Effector memory CD4-positive, alpha-beta T cell (primary cell): ENCODE measurements around the gene TMEM120A.
"Not testable (repeated sequence)": the region's sequence is repeated elsewhere in the genome, so short reads cannot be mapped to it uniquely, and the experiment has no call there.

ENCODE experiments used
- DNase-seq, 3 donors: peaks; one replicate each; pipeline ENCODE4 v3.0.0-alpha.2; 2020
- H3K27ac ChIP-seq: 2 replicates; pipeline ENCODE4 v1.7.0; 2013; ENCODE audit warnings: mild to moderate bottlenecking, low read length, moderate library complexity; ENCODE audit not compliant: insufficient read depth, poor library complexity, severe bottlenecking
- H3K27me3 ChIP-seq: replicated peaks from 2 replicates; pipeline ENCODE4 v1.7.0; 2013; ENCODE audit warnings: mild to moderate bottlenecking, low read length; ENCODE audit not compliant: insufficient read depth, control insufficient read depth, poor library complexity, severe bottlenecking
- H3K36me3 ChIP-seq: 2 replicates; pipeline ENCODE4 v1.7.0; 2013; ENCODE audit warnings: mild to moderate bottlenecking, low read length, moderate library complexity; ENCODE audit not compliant: control insufficient read depth, insufficient read depth
- H3K4me1 ChIP-seq: 2 replicates; pipeline ENCODE4 v1.7.0; 2013; ENCODE audit warnings: low read length, mild to moderate bottlenecking; ENCODE audit not compliant: control insufficient read depth, insufficient read depth, poor library complexity, severe bottlenecking
- H3K4me3 ChIP-seq: 2 replicates; pipeline ENCODE4 v1.7.0; 2013; ENCODE audit warnings: low read length, low read depth, mild to moderate bottlenecking; ENCODE audit not compliant: insufficient read depth, poor library complexity, severe bottlenecking
- H3K9me3 ChIP-seq: 2 replicates; pipeline ENCODE4 v1.7.0; 2013; ENCODE audit warnings: mild to moderate bottlenecking, low read length, moderate library complexity; ENCODE audit not compliant: control insufficient read depth
- total RNA-seq, 3 donors: gene quantifications; one replicate each; lab custom pipeline; 2026; lab: John Stamatoyannopoulos, UW

TMEM120A gene
- 7.9 to 10.8 (median 10.0) reads per million in 3 donors for total RNA-seq

GRCh38 chr7:75994388-75995051 lies at the start of gene TMEM120A:
Gene TMEM120A (minus strand): TSS chr7:75994595. CDS start chr7:75994570, 25 bp downstream.
- Histone ChIP-seq H3K36me3 (peaks cover 4% of the 10 kb centered on the region), H3K9me3 (no peaks in the 10 kb centered on the region), H3K4me1 (peaks cover 12% of the 10 kb centered on the region), H3K4me3 (peak within 1 kb of the TSS; percentile 89), H3K27ac (peak within 1 kb of the TSS; percentile 56), H3K27me3 (no peaks in the 10 kb centered on the region)
- DNase-seq = peak; percentile 88 to 92 (median 90)

DNA sequence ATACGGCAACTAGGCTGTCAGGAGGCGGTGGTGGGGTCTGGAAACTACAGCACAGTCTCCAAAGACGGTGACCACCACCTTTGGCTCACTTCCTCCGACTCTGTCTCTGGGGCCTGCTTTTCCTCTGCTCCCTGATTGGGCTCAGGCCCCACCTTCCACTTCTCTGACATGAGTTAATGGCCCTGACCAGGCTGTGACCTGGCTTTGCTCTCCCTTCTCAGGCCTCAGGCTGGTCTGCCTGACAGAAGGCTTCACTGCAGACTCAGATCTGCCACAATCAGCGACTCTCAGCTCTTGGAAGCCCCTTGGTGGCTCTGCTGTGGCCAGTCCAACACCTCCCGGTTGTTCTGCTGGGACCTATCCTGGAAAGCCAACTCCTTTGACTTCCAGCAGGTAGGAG lies 45.7 kb upstream of the TMEM120A start:
- no peak for DNase-seq
- no peak overlapping the region for H3K27ac ChIP-seq
- no peaks in the 10 kb centered on the region for H3K36me3 ChIP-seq
- H3K9me3 ChIP-seq = no peaks in the 10 kb centered on the region
- H3K4me3 ChIP-seq = no peak overlapping the region
- no peaks in the 10 kb centered on the region for H3K4me1 ChIP-seq
- H3K27me3 ChIP-seq = no peaks in the 10 kb centered on the region

DNA sequence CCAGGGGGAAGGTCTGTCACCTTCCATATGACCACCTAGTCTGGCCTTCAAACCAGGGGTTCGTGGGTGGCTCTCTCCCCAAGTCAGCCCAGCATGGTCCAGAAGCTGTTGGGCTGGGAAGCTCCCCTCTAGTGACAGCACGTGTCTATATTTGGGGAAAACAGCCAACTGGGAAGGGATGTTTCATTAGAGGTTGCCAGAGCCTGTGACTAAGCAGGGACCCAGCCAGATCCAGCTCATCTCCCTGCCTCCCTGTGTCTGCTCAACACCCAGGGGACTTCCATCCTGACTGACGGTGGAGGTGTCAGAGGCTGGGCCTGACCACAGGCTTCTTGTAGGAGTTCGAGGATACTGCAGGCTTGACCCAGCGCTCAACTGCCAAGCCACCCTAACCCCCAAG lies 42.9 kb upstream of the TMEM120A start:
- Histone ChIP-seq H3K4me3 (no peak overlapping the region), H3K27me3 (no peaks in the 10 kb centered on the region), H3K9me3 (no peaks in the 10 kb centered on the region), H3K4me1 (no peaks in the 10 kb centered on the region), H3K36me3 (no peaks in the 10 kb centered on the region), H3K27ac (no peak overlapping the region)
- no peak for DNase-seq

DNA sequence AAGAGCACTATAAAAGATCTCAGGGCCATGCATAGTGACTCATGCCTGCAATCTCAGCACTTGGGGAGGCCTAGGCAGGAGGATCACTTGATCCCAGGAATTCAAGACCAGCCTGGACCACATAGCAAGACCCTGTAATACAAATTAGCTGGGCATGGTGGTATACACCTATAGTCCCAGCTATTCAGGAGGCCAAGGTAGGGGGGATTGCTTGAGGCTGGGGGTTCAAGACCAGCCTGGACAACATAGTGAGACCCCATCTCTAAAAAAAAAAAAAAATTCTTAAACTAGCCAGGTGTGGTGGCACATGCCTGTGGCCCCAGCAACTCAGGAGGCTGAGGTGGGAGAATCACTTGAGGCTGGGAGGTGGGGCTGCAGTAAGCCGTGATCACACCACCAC lies 37.6 kb upstream of the TMEM120A start:
- no peak for DNase-seq
- Histone ChIP-seq H3K36me3 (peaks cover 6% of the 10 kb centered on the region), H3K4me3 (no peak overlapping the region), H3K27me3 (no peaks in the 10 kb centered on the region), H3K4me1 (no peaks in the 10 kb centered on the region), H3K27ac (no peak overlapping the region), H3K9me3 (no peaks in the 10 kb centered on the region)

DNA sequence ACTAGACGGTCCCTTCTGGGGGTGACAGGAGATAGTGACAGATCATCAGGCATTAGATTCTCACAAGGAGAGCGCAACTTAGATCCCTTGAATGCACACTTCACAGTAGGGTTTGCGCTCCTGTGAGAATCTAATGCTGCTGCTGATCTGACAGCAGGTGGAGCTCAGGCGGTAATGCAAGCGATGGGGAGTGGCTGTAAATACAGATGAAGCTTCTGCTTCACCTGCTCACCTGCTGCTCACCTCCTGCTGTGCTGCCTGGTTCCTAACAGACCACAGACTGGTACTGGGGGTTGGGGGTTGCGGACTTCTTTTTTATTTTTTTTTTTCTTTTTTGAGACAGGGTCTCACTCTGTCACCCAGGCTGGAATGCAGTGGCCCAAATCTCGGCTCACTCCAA lies 35.3 kb upstream of the TMEM120A start:
- H3K9me3 ChIP-seq, H3K27ac ChIP-seq, H3K36me3 ChIP-seq, H3K27me3 ChIP-seq, DNase-seq, H3K4me1 ChIP-seq, H3K4me3 ChIP-seq: not testable (repeated sequence)

GRCh38 chr7:76023002-76023401 lies 28.6 kb upstream of the TMEM120A start:
- Histone ChIP-seq H3K27me3 (no peaks in the 10 kb centered on the region), H3K36me3 (peaks cover 9% of the 10 kb centered on the region), H3K4me3 (no peak overlapping the region), H3K27ac (no peak overlapping the region), H3K4me1 (peaks cover 3% of the 10 kb centered on the region), H3K9me3 (no peaks in the 10 kb centered on the region)
- DNase-seq = no peak

GRCh38 chr7:76022026-76022780 lies 27.8 kb upstream of the TMEM120A start:
- peaks cover 3% of the 10 kb centered on the region for H3K4me1 ChIP-seq
- H3K27ac ChIP-seq = no peak overlapping the region
- no peaks in the 10 kb centered on the region for H3K27me3 ChIP-seq
- peaks cover 9% of the 10 kb centered on the region for H3K36me3 ChIP-seq
- H3K9me3 ChIP-seq = no peaks in the 10 kb centered on the region
- no peak for DNase-seq
- no peak overlapping the region for H3K4me3 ChIP-seq

DNA sequence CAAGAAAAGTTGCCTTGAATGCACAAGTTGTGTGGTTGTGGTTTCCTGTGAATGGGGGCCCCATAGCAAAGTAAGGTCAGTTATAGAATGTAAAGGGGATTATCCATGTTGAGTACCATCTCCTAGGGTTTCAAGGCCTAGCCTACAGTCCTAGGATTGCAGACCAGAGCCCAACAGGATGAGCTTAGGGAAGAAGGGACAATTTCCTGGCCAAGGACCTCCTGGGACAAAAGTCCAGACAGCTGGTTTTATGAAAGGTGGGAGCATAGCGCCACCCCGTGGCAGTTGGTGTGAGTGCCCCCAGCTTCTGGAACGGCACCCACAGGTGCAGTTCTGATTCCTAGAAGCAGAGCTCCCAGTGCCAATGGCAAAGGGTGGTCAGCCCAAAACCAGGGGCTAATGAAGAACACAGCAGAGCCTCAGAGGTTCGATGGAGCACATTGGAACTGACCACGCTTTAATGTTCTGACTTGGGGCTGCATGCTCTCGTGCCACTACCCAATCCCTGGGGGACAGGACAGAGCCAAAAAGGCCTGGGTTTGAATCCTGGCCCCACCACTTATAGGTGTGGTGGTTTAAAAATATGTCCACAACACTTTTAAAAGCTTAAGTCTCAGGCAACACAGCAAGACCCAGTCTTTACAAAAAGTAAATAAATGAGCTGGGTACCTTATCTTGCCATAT lies 25.8 kb upstream of the TMEM120A start:
- peaks cover 9% of the 10 kb centered on the region for H3K36me3 ChIP-seq
- H3K4me3 ChIP-seq = no peak overlapping the region
- peak; percentile 33 to 61 (median 37) for DNase-seq
- H3K9me3 ChIP-seq = no peaks in the 10 kb centered on the region
- H3K27me3 ChIP-seq = no peaks in the 10 kb centered on the region
- peaks cover 3% of the 10 kb centered on the region for H3K4me1 ChIP-seq
- H3K27ac ChIP-seq = no peak overlapping the region

DNA sequence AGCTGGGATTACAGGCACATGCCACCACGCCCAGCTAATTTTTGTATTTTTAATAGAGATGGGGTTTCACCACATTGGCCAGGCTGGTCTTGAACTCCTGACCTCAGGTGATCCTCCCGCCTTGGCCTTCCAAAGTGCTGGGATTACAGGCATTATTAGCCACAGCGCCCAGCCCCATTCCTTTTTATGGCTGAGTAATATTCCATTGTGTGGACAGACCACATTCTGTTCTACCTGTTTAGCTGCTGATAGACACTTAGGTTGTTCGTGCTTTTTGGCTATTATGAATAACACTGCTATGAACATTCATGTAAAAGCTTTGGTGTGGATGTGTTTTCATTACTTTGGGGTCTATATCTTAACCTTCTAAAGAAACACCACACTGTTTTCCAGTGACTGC lies 24.1 kb upstream of the TMEM120A start:
- not testable (repeated sequence) for H3K9me3 ChIP-seq, H3K27me3 ChIP-seq, H3K4me1 ChIP-seq, H3K36me3 ChIP-seq, H3K27ac ChIP-seq, H3K4me3 ChIP-seq, DNase-seq
